ENCODE data around the gene ZNF70. TPM values are rescaled to one million over a fixed set of nuclear protein-coding genes. Genes with fewer than 3 reads are reported as not detected.

ZNF70 gene
- total RNA-seq, 2 donors from 2014 or later: 3.2 to 5.0 TPM

DNA sequence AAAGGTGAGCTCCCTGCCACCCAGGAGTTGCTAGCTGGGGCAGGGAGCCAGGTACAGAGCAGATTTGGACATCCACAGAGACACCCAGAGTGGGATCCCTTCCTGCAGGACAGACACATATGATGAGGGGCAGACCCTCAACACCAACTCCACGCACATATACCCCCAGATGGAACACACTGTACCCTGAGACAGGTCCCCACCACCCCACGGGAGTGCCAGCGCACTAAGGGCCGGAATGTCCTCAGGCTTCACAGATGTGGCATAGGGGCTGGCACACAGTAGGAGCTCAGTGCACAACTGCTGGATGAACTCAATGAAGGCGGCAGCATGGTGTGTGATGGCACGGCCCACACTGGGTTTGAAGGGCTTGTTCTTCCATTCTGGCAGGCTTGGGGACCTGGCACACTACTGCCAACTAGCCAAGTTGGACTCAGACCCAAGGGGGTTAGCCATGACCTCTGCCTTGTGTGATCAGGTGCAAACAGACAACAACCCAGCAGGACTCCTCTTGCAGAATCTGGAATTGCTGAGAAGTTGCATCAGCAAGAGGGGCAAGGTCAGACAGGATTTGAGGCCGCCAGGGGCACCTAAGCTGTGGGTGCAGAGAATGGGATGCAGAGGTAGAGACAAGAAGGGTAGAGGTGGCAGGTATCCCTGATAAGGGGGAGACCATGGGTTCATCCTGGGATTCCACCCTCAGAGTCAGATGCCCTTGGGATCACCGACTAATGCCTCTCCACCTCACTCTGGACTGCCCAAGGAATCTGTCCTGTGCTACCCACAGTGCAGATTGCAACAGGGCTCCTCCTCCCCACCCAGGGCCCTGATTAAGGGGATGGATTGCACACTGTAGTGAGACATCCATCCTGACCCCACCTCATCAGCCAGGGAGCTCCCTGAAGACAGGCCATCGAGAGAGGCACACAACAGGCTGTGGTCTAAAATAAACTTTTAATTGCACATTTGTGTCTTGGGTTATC is 14.3 kb upstream of the ZNF70 start:
- no peak for DNase-seq (ENCODE audit: low spot score)
- peaks cover 0 to 54% of the 10 kb centered on the region in 2 donors for H3K4me1 ChIP-seq
- peak overlapping the region in 1 of 2 donors; percentile 92 for H3K27ac ChIP-seq
- TF ChIP-seq, protein P1, sequence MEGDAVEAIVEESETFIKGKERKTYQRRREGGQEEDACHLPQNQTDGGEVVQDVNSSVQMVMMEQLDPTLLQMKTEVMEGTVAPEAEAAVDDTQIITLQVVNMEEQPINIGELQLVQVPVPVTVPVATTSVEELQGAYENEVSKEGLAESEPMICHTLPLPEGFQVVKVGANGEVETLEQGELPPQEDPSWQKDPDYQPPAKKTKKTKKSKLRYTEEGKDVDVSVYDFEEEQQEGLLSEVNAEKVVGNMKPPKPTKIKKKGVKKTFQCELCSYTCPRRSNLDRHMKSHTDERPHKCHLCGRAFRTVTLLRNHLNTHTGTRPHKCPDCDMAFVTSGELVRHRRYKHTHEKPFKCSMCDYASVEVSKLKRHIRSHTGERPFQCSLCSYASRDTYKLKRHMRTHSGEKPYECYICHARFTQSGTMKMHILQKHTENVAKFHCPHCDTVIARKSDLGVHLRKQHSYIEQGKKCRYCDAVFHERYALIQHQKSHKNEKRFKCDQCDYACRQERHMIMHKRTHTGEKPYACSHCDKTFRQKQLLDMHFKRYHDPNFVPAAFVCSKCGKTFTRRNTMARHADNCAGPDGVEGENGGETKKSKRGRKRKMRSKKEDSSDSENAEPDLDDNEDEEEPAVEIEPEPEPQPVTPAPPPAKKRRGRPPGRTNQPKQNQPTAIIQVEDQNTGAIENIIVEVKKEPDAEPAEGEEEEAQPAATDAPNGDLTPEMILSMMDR (IDR thresholded peaks at IDR 0.05): no peak
- no peaks in the 10 kb centered on the region for H3K9me3 ChIP-seq
- no peaks in the 10 kb centered on the region for H3K27me3 ChIP-seq
- peak overlapping the region in 1 of 2 donors; percentile 72 for H3K4me3 ChIP-seq
- H3K36me3 ChIP-seq: peaks cover 17% of the 10 kb centered on the region

DNA sequence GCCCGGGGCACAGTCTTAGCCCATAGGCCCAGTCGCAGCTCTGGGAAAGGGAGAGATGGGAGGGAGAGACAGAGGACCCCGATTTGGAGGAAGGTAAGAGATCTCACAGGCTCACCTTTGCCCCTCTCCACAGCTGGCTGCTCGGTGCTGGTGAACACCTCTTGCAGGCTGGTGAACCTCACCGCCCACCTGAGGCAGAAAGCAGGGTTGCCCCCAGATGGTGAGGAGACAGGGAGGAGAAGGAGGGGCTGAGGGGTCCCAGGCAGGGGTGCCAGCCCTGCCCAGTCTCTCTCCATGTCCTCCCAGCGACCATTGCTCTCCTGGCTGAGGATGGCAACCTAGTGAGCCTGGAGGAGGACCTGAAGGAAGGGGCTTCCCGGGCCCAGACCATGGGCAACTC is 13.0 kb upstream of the ZNF70 start:
- Histone ChIP-seq H3K4me3 (peak overlapping the region in 1 of 2 donors; percentile 7), H3K9me3 (no peaks in the 10 kb centered on the region), H3K27me3 (no peaks in the 10 kb centered on the region), H3K36me3 (peaks cover 17% of the 10 kb centered on the region), H3K4me1 (peaks cover 0 to 49% of the 10 kb centered on the region in 2 donors), H3K27ac (no peak overlapping the region)
- DNase-seq (ENCODE audit: low spot score): no peak
- TF ChIP-seq, protein P1 (IDR thresholded peaks at IDR 0.05): no peak

DNA sequence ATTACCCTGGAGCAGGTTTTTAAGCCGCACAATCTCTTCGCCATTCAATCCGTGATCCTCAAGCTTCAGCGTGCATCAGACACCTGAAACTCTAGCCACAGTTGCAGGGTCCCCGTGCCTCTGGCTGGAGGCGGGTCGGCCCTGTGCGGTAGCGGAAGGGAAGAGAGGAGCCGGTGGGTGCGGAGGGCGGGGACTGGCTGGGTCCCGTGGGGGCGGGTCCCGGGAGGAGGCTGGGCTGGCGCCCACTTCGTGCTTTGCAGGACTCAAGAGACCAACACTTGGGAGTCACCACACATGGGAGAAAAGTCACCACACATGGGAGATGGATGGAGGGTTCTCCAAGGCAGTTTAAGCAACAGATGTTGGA is 12.7 kb upstream of the ZNF70 start:
- no peaks in the 10 kb centered on the region for H3K27me3 ChIP-seq
- TF ChIP-seq, protein P1 (IDR thresholded peaks at IDR 0.05): no peak
- no peak for DNase-seq (ENCODE audit: low spot score)
- peaks cover 0 to 46% of the 10 kb centered on the region in 2 donors for H3K4me1 ChIP-seq
- H3K9me3 ChIP-seq: no peaks in the 10 kb centered on the region
- H3K4me3 ChIP-seq: peak overlapping the region in 1 of 2 donors; percentile 7
- H3K36me3 ChIP-seq: peaks cover 17% of the 10 kb centered on the region
- no peak overlapping the region for H3K27ac ChIP-seq

DNA sequence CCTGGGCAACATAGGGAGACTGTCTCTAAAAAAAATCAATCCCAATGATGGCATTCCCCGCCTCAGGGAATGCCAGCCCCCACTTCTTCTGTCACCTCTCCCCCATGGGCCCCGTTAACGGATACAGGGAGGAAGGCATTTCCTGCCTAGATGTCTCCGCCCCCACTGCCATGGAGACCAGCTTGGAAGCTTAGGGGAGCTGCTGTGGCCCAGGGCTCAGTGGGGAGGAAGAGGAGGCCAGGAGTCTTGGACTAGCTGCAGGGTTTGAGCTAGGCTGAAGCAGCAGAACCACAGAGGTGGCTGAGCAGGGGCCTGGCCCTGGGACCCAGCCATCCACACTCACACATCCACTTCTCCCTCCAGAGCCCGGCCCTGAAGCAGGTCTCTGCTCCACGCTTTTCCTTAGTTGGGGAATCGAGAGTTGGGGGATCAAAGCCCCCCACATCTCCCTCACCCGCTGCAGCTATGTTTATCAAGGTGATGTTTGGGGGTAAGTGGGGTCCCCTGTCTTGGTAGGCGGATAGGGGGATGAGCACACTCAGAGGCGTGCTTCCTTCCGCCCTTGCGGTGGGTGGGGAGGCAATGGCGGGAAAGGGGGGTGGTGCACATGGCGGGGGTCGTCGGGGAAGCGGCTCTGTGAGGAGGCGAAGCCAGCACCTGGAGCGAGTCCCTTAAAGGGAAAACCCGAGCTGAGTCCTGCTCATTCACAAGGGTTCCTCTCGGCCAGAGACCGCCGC is 12.1 kb upstream of the ZNF70 start, which contains the start of gene C22orf15:
C22orf15 (plus strand) TSS at position 149 of the 737 bp plus-strand sequence; CDS start at position 466, 317 bp downstream.
- Histone ChIP-seq H3K27ac (no peak within 1 kb of the TSS), H3K27me3 (no peaks in the 10 kb centered on the region), H3K4me3 (peak within 1 kb of the TSS in 1 of 2 donors; percentile 7), H3K4me1 (peaks cover 0 to 40% of the 10 kb centered on the region in 2 donors), H3K36me3 (peaks cover 17% of the 10 kb centered on the region), H3K9me3 (no peaks in the 10 kb centered on the region)
- TF ChIP-seq, protein P1 (IDR thresholded peaks at IDR 0.05): no peak
- DNase-seq (ENCODE audit: low spot score): no peak

DNA sequence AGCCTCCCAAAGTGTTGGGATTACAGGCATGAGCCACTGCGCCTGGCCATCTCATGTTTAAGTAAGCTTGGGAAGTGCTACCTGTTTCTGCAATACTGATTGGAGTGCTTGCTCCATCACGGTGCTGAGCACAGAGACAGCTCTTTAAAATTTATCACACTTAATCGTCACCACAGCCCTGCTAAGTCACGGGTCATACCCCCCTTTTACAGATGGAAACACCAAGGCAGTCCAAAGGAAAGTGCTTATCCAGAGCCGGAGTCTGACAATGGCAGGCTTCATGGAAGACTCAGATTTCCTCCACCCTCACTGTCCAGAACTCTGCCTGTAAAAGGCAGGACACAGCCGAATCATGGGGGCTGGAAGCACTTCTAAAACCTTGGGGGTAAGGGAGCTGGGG is 9.1 kb upstream of the ZNF70 start:
- Histone ChIP-seq H3K27me3 (no peaks in the 10 kb centered on the region), H3K27ac (no peak overlapping the region), H3K9me3 (no peaks in the 10 kb centered on the region), H3K36me3 (peaks cover 6% of the 10 kb centered on the region), H3K4me1 (peaks cover 0 to 26% of the 10 kb centered on the region in 2 donors), H3K4me3 (no peak overlapping the region)
- no peak for DNase-seq (ENCODE audit: low spot score)
- TF ChIP-seq, protein P1 (IDR thresholded peaks at IDR 0.05): no peak
